ENCODE results near the gene BCO2.

BCO2 gene, protein sequence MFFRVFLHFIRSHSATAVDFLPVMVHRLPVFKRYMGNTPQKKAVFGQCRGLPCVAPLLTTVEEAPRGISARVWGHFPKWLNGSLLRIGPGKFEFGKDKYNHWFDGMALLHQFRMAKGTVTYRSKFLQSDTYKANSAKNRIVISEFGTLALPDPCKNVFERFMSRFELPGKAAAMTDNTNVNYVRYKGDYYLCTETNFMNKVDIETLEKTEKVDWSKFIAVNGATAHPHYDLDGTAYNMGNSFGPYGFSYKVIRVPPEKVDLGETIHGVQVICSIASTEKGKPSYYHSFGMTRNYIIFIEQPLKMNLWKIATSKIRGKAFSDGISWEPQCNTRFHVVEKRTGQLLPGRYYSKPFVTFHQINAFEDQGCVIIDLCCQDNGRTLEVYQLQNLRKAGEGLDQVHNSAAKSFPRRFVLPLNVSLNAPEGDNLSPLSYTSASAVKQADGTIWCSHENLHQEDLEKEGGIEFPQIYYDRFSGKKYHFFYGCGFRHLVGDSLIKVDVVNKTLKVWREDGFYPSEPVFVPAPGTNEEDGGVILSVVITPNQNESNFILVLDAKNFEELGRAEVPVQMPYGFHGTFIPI

DNA sequence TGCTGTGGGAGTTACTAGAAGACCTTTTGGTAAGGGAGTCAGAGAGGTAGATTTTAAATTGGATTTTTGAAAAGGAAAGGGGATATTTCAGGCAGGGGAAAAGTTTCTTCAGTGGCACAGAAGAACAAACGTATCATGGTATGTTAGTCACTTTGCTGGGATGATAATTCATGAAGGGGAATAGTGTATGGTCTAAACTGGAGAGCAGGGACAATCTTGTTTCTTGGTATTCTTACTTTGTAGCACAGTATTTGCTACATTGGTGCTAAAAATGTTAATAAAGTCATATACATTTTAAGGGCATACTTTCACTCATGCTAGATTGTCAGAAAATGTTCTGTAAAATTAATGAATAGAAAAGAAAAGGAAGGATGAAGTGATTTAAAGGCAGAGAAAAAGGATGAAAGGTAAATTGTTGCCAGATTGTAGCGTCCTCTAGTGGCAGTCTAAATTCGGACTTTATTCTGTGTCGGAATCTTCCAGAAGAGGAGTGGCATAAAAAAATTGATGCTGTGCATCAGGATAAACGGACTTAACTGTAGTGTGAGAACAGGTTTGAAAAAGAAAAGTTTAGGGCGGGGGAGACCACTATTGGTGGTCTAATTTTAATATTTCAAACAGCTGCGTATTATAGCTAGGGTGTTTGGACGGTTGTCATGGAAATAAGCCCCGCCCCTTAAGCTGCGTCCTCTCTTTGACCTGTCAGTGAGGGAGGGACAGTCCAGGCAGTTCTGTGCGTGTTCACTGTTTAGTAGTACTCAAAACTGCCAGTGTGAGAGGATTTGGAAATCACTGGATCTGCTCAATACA is at the start of gene BCO2:
Gene BCO2 (plus strand): TSS at position 724 of the 810 bp plus-strand sequence. CDS start 90 bp downstream, outside the sequence.
- CTCF ChIA-PET, result interaction anchor here (0.5 to 1.6 kb wide), 9 partner anchors 10 to 310 kb away, joined by 3 to 13 read pairs (median 4); no protein-coding TSS in a partner anchor
- DNase-seq, result peak; percentile 59
- Mint-ChIP-seq H3K27ac (no peak within 1 kb of the TSS), H3K4me3 (no peak within 1 kb of the TSS), H3K4me1 (peaks cover 11% of the 10 kb centered on the region), H3K27me3 (peaks cover 28% of the 10 kb centered on the region), H3K9me3 (no peaks in the 10 kb centered on the region), H3K36me3 (no peaks in the 10 kb centered on the region)

DNA sequence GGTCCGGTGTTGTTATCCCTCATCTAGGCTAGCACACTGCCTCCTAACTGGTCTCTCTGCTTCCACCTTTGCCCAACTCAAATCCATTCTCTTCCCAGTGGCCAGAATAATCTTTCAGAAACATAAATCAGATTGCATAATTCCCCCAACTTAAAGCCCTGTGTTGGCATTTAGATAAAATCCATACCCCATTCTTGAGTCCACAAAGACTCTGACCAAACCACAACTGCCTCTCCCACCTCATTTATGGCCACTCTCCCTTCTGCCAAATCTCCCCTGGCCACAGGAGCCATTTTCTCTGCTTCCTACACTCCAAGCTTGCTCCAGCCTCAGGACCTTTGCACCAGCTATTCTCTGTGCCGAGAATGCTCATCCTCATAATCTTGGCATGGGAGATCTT is 48.3 kb upstream of the BCO2 start:
- Mint-ChIP-seq H3K4me3 (no peak overlapping the region), H3K9me3 (no peaks in the 10 kb centered on the region), H3K4me1 (peaks cover 4% of the 10 kb centered on the region), H3K36me3 (no peaks in the 10 kb centered on the region), H3K27ac (no peak overlapping the region), H3K27me3 (no peaks in the 10 kb centered on the region)
- no peak for DNase-seq
- CTCF ChIA-PET, result interaction anchor here (0.9 kb wide), 1 partner anchor 14 kb away, joined by 3 read pairs; no protein-coding TSS in a partner anchor

DNA sequence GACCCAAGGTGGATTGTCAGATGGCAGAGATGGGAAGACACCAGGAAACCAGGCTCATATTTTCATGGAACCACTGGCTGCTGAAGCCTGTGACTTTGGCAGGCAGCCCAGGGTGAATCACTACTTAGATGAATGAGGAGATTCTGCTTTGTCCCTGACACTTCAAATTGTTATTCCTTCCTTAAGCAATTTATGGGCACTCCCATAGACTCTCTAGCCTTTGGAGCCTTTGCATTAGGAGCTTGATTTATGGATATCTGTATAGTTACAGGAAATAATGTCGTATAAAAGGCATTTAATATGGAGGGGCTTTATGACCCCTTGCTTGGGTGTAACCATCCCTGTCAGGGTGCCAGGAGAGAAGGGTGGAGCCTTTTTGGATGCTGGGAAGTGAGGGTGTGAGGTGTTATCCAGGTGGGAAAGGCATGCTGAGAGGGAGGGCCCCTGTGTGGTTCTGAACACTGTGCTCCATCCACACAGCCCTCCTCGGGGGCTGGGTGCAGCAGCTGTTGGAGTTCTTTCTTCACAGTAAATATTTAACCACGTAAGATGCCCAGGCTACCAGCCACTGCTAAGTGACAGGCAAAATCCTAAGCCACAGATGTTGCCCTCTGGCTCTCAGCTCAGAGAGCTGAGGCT is 46.7 kb upstream of the BCO2 start:
- no peaks in the 10 kb centered on the region for H3K27me3 Mint-ChIP-seq
- no peak overlapping the region for H3K4me3 Mint-ChIP-seq
- H3K4me1 Mint-ChIP-seq, result peaks cover 4% of the 10 kb centered on the region
- CTCF ChIA-PET, result no interaction called here
- no peak for DNase-seq
- H3K9me3 Mint-ChIP-seq, result no peaks in the 10 kb centered on the region
- no peaks in the 10 kb centered on the region for H3K36me3 Mint-ChIP-seq
- H3K27ac Mint-ChIP-seq, result no peak overlapping the region

DNA sequence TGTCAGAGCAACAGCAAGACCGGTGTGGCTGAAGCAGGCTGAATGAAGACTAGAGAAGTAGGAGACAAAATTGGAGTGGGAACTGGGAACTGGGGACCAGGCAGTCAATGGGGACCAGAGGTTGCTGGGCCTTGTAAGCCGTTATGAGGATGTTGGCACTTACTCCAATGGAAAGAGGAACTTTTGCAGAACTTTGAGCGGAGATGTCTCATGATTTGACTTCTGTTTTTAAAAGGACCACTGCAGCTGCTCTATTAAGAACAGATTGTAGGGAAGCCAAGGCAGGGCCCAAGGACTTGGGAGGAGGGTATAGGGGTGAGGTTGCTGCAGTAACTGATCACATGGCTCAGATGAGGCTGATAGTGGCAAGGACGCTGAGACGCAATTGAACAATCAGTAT is 45.7 kb upstream of the BCO2 start:
- no peak for DNase-seq
- no peak overlapping the region for H3K27ac Mint-ChIP-seq
- H3K27me3 Mint-ChIP-seq, result no peaks in the 10 kb centered on the region
- CTCF ChIA-PET, result interaction anchor here (0.7 kb wide), 1 partner anchor 17 kb away, joined by 3 read pairs; no protein-coding TSS in a partner anchor
- no peaks in the 10 kb centered on the region for H3K36me3 Mint-ChIP-seq
- H3K4me3 Mint-ChIP-seq, result no peak overlapping the region
- H3K4me1 Mint-ChIP-seq, result peaks cover 4% of the 10 kb centered on the region
- H3K9me3 Mint-ChIP-seq, result no peaks in the 10 kb centered on the region

DNA sequence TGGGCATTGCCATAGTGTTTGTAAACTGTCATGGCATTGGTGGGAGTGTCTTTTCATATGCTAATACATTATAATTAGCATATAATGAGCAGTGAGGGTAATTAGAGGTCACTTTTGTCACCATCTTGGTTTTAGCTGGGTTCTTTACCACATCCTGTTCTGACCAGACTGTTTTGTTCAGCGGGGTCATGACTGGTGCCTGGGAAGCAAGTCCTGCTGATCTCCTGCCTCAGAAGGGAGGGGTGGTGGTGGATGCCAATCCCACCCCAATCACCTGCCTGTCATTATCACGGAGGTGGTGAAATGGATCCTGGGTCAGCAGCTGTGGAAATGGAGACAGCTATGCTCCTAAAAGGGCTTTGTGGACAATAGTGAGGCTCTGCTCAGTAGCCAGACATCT is 42.6 kb upstream of the BCO2 start:
- Mint-ChIP-seq H3K27me3 (no peaks in the 10 kb centered on the region), H3K36me3 (no peaks in the 10 kb centered on the region), H3K27ac (no peak overlapping the region), H3K4me3 (no peak overlapping the region), H3K4me1 (peaks cover 4% of the 10 kb centered on the region), H3K9me3 (no peaks in the 10 kb centered on the region)
- CTCF ChIA-PET, result no interaction called here
- no peak for DNase-seq

DNA sequence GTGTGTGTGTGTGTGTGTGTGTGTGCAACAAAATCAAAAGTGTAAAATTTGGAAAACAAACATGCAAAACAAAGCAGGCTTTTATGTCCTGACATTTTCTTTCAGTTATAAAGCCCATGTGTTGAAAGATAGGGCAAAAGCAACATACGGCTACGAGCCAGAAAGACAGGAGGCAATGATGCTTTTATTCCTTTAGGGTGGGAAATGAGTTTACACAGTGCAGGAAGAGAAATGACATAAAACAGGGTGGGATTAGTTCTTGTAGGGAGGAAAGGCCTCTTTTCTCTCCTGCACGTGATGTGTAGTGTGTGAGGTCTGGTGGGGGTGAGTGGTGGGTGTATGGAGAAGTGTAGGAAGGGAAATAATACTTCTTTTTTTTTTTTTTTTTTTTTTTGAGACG is 40.8 kb upstream of the BCO2 start:
- CTCF ChIA-PET, result interaction anchor here (1.2 kb wide), 1 partner anchor 21 kb away, joined by 3 read pairs; no protein-coding TSS in a partner anchor
- no peak for DNase-seq
- Mint-ChIP-seq H3K27me3 (no peaks in the 10 kb centered on the region), H3K9me3 (no peaks in the 10 kb centered on the region), H3K4me3 (no peak overlapping the region), H3K4me1 (peaks cover 4% of the 10 kb centered on the region), H3K36me3 (no peaks in the 10 kb centered on the region), H3K27ac (no peak overlapping the region)

DNA sequence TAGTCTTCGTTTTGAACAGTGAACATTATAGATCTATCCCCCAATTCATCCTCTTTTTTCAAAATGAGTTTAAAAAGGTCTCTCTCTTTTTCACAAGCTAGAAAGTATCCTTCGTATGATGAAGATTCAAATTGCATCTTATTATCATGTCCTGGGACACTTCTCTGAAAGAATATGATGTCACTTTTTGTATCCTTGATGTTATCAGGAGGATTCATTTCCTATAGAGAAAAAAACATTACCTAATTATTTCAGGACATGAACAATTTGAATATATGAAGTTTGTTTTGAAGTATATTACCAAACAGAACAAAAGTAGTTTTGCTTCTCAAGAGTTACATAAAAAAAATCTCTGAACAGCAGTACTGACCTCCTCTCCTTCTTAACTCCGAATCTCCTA is 31.7 kb upstream of the BCO2 start:
- H3K4me1 Mint-ChIP-seq, result no peaks in the 10 kb centered on the region
- CTCF ChIA-PET, result no interaction called here
- no peaks in the 10 kb centered on the region for H3K36me3 Mint-ChIP-seq
- no peak overlapping the region for H3K4me3 Mint-ChIP-seq
- no peak for DNase-seq
- no peaks in the 10 kb centered on the region for H3K9me3 Mint-ChIP-seq
- H3K27ac Mint-ChIP-seq, result no peak overlapping the region
- no peaks in the 10 kb centered on the region for H3K27me3 Mint-ChIP-seq

DNA sequence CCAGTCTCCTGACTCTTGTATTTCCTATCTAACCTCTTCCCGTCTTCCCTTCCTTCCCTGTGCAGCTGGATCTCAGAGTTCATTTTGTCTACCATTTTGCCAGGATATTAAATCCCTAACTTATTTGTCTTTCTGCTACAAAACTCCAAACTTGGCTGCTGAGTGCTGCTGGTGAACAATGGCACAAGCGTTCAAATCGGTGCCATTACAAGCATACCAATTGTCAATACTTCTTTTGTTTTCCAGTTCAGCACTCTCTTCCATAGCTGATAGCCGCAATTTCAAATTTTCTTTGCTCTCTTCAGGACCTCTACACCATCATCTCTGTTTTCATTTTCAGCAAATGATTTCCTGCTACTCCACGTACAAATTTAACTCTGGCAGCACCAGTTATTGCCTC is 24.8 kb upstream of the BCO2 start:
- CTCF ChIA-PET, result no interaction called here
- Mint-ChIP-seq H3K4me3 (no peak overlapping the region), H3K4me1 (no peaks in the 10 kb centered on the region), H3K27ac (no peak overlapping the region), H3K27me3 (no peaks in the 10 kb centered on the region), H3K36me3 (no peaks in the 10 kb centered on the region), H3K9me3 (no peaks in the 10 kb centered on the region)
- no peak for DNase-seq

DNA sequence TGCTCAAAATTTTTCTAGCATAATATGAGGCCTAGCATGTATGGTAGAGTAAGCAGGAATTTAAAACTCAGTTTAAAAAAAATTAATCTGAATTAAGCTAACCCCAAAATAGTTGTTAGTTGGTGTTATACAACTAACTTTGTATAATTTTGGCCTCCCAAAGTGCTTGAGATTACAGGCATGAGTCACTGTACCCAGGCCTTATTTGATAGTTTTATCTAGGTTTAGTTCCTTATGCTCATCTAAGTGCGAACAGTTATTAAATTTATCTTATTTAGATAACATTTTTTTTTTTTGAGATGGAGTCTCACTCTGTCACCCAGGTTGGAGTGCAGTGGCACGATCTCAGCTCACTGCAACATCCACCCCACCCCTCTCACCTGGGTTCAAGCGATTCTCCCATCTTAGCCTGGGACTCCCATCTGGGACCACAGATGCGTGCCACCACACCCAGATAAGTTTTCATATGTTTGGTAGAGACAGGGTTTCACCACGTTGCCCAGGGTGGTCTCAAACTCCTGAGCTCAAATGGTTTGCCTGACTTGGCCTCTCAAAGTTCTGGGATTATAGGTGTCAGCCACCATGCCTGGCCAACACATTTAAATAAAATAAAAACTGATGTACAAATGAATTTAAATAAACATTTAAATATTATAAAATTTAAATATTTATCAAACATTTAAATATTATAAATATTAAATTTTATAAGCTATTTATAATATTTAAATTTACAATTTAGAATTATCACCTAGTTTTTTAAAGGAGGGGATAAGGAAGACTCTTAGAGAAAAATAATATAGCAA is 19.0 kb upstream of the BCO2 start:
- Mint-ChIP-seq H3K36me3 (no peaks in the 10 kb centered on the region), H3K4me1 (no peaks in the 10 kb centered on the region), H3K9me3 (no peaks in the 10 kb centered on the region), H3K4me3 (no peak overlapping the region), H3K27ac (no peak overlapping the region), H3K27me3 (no peaks in the 10 kb centered on the region)
- no peak for DNase-seq
- CTCF ChIA-PET, result no interaction called here

DNA sequence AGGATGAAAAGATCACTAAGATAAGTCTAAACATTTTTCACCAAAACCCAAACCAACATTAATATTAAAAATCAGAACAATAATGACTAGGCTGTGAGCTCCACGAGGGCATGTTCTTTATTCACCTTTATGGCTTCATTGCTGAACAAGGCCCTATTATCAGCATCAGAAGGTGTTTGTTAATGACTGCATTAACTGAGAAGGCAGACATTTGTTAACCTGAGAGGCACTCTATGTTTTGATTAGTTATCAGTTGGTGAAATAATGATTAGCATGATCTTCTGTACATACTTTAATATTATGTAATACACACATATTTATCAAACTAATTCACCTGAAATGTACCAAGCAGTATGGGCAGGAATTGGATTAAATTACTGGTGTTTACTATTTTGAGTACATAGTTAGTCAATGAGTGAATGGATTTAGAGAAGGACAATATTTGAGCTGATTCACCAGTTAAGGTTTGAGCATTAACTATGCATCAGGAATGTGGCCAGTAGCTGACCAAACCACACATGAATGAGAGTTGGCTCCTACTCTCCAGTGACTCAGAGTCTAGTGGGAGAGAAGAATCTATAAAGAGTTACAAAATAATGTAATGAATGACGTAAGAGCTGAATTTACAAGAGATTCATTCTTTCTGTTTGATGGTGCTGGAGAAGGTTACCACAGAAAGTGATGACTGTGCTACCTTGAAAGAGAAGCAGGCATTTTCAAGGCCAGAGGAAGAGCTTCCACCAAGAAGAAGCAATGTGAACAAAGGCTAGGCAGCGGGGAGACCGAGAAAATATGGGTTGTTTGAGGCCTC is 18.2 kb upstream of the BCO2 start:
- no peak for DNase-seq
- Mint-ChIP-seq H3K4me3 (no peak overlapping the region), H3K27ac (no peak overlapping the region), H3K27me3 (peaks cover under 1% of the 10 kb centered on the region), H3K36me3 (no peaks in the 10 kb centered on the region), H3K4me1 (no peaks in the 10 kb centered on the region), H3K9me3 (no peaks in the 10 kb centered on the region)
- CTCF ChIA-PET, result no interaction called here

DNA sequence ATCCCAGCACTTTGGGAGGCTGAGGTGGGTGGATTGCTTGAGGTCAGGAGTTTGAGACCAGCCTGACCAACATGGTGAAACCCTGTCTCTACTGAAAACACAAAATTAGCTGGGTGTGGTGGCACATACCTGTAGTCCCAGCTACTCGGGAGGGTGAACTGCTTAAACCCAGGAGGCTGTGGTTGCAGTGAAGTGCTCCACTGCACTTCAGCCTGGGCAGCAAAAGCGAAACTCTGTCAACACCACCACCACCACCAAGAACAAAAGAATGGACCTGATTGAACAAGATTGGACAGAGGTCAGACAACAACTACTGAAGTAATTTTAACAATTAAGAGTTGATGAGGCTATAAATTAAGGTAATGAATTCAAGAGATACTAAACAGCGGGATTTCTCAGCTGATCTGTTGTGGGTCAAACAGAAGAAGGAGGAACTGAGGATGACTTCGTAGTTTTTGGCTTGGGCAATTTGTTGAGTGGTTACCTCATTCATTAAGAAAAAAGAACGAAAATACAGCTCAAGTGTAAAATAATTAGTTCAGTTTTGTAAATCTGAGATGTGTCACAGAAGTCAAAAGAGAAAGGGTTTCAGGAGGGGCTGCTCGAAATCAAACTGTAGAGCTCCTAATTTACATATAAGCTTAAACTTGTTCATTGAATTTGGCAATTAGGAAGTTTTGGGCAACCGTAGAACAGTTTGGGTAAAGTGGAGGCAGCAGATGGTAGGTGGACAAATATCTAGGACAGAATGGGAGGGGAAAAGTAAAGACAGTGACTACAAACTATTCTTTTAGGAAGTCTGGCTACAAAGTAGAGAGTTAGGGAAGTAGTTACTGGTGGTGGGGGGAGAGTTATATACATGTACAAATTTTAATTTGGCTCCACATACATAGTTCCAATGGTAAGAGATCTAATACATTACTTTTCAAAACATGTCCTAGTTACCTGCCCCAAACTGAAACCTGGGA is 15.9 kb upstream of the BCO2 start:
- CTCF ChIA-PET, result interaction anchor here (0.7 kb wide), 1 partner anchor 18 kb away, joined by 3 read pairs; no protein-coding TSS in a partner anchor
- Mint-ChIP-seq H3K27me3 (peaks cover 17% of the 10 kb centered on the region), H3K4me1 (peaks cover 4% of the 10 kb centered on the region), H3K36me3 (no peaks in the 10 kb centered on the region), H3K27ac (no peak overlapping the region), H3K4me3 (no peak overlapping the region), H3K9me3 (no peaks in the 10 kb centered on the region)
- DNase-seq, result no peak

Data from activated naive CD4-positive, alpha-beta T cell treated with anti-CD3 and anti-CD28 coated beads, Interleukin-2, amount 10 ng/mL, durations not matched to agents 7 days and 5 days (primary cell).